HepG2 (cell line): ENCODE data around the gene ZNF714. TPM values are rescaled to one million over a fixed set of nuclear protein-coding genes. Genes with fewer than 3 reads are reported as not detected.

Source experiments
- ARNT ChIP-seq: fragments of 450-650 bp; IDR thresholded peaks from 2 replicates; pipeline ENCODE4 v1.6.1; 2017
- ASH2L ChIP-seq: fragments of 300-600, 200-600 bp; sonication (generic); IDR thresholded peaks from 2 replicates; pipeline ENCODE4 v1.7.0; 2017; ENCODE audit warnings: low read depth, mild to moderate bottlenecking, moderate library complexity, mixed read lengths, low read length; ENCODE audit not compliant: insufficient read length
- FOSL2 ChIP-seq: sonication (generic); formaldehyde crosslinking; IDR thresholded peaks from 2 replicates; pipeline ENCODE4 v1.4.0; 2020; ENCODE audit warnings: missing genetic modification reagents
- GPN1 ChIP-seq: sonication (generic); formaldehyde crosslinking; IDR thresholded peaks from 2 replicates; pipeline ENCODE4 v1.5.1; 2020; ENCODE audit warnings: missing genetic modification reagents, borderline replicate concordance
- HNRNPLL ChIP-seq: fragments of 200-400 bp; formaldehyde crosslinking; IDR thresholded peaks from 2 replicates; pipeline ENCODE4 v1.6.1; 2017; ENCODE audit warnings: mild to moderate bottlenecking, low read depth, low read length; ENCODE audit not compliant: poor library complexity, severe bottlenecking
- KIAA2018 ChIP-seq: sonication (generic); formaldehyde crosslinking; IDR thresholded peaks from 2 replicates; pipeline ENCODE4 v1.5.0; 2020; ENCODE audit warnings: mild to moderate bottlenecking, missing genetic modification reagents, borderline replicate concordance
- KLF9 ChIP-seq: IDR thresholded peaks from 2 replicates; pipeline ENCODE4 v1.6.1; 2016; ENCODE audit warnings: low read depth
- MTERF4 ChIP-seq: sonication (generic); formaldehyde crosslinking; IDR thresholded peaks from 2 replicates; pipeline ENCODE4 v1.8.0; 2023; ENCODE audit warnings: mild to moderate bottlenecking, missing genetic modification reagents
- MYPOP ChIP-seq: sonication (generic); formaldehyde crosslinking; IDR thresholded peaks from 2 replicates; pipeline ENCODE4 v1.8.1; 2023; ENCODE audit warnings: mild to moderate bottlenecking, moderate library complexity, missing genetic modification reagents
- MZF1 ChIP-seq: sonication (generic); formaldehyde crosslinking; IDR thresholded peaks from 2 replicates; pipeline ENCODE4 v1.8.1; 2023; ENCODE audit warnings: mild to moderate bottlenecking, missing genetic modification reagents, borderline replicate concordance
- REL ChIP-seq: sonication (generic); formaldehyde crosslinking; conservative IDR thresholded peaks from 2 replicates; pipeline ENCODE4 v1.8.0; 2022; ENCODE audit warnings: mild to moderate bottlenecking, missing genetic modification reagents, moderate library complexity
- SRSF1 ChIP-seq: fragments of 200-400 bp; formaldehyde crosslinking; optimal IDR thresholded peaks from 2 replicates; pipeline ENCODE3; 2017; ENCODE audit warnings: mild to moderate bottlenecking, low read depth, low read length, moderate library complexity
- TEF ChIP-seq: sonication (generic); formaldehyde crosslinking; IDR thresholded peaks from 2 replicates; pipeline ENCODE4 v1.5.0; 2020; ENCODE audit warnings: missing genetic modification reagents
- ZC3H13 ChIP-seq: sonication (generic); formaldehyde crosslinking; IDR thresholded peaks from 2 replicates; pipeline ENCODE4 v1.8.1; 2023; ENCODE audit warnings: mild to moderate bottlenecking, missing genetic modification reagents, moderate library complexity
- ZKSCAN1 ChIP-seq: fragments of 150-350 bp; IDR thresholded peaks from 2 replicates; pipeline ENCODE4 v1.6.1; 2014; ENCODE audit warnings: low read length
- ZNF451 ChIP-seq: sonication (generic); formaldehyde crosslinking; IDR thresholded peaks from 2 replicates; pipeline ENCODE4 v1.5.0; 2020; ENCODE audit warnings: mild to moderate bottlenecking, missing genetic modification reagents
- ZNF460 ChIP-seq: sonication (generic); formaldehyde crosslinking; IDR thresholded peaks from 2 replicates; pipeline ENCODE4 v1.5.1; 2020; ENCODE audit warnings: missing genetic modification reagents, mild to moderate bottlenecking, borderline replicate concordance
- ZNF737 ChIP-seq: sonication (generic); formaldehyde crosslinking; IDR thresholded peaks from 2 replicates; pipeline ENCODE4 v1.5.0; 2020; ENCODE audit warnings: missing genetic modification reagents, mild to moderate bottlenecking, borderline replicate concordance
- ZNF773 ChIP-seq: sonication (generic); formaldehyde crosslinking; IDR thresholded peaks from 2 replicates; pipeline ENCODE4 v1.4.0; 2020; ENCODE audit warnings: missing genetic modification reagents, borderline replicate concordance
- ZNF777 ChIP-seq: sonication (generic); formaldehyde crosslinking; IDR thresholded peaks from 2 replicates; pipeline ENCODE4 v1.4.0; 2020; ENCODE audit warnings: missing genetic modification reagents
- polyA plus RNA-seq, 8 experiments: library from polyadenylated mRNA; depleted of rRNA in 3 of 8; stranded (reverse) in 7 of 8; unstranded in 1 of 8; fragments of >200 nt; fragmentation: Illumina TruSeq in 4 of 8; extraction: Trizol in 4 of 8; gene quantifications; 2 replicates each; pipeline versions ENCODE4 v1.2.1 to v1.2.3, GENCODE V29; 2011 to 2016; ENCODE audit warnings: low read depth in 4 of 8, missing spikeins in 1 of 8, mixed read lengths in 1 of 8; ENCODE audit not compliant: insufficient read depth in 1 of 8
- total RNA-seq, 5 experiments: library from RNA; depleted of rRNA; stranded (reverse); fragments of >200 nt; fragmentation: Illumina TruSeq; extraction: Trizol; gene quantifications; 2 replicates each; pipeline ENCODE4 v1.2.3, GENCODE V29; 2016; ENCODE audit warnings: low read depth in 1 of 5

ZNF714 gene
- total and polyA plus RNA-seq, 2 of the 13 experiments (the other 11 are each of a cell fraction or from before 2014, with no cell fraction given): 6.7 to 27.8 TPM

- TF ChIP-seq TEF: no peak
- TF ChIP-seq ZNF460 (CRISPR knock-in tag): no peak
- TF ChIP-seq ZNF777 (CRISPR knock-in tag): no peak
- TF ChIP-seq KLF9: no peak
- no peak for TF ChIP-seq ARNT
- no peak for TF ChIP-seq REL (CRISPR knock-in tag)
- TF ChIP-seq HNRNPLL: no peak
- no peak for TF ChIP-seq KIAA2018 (CRISPR knock-in tag)
- TF ChIP-seq MZF1 (CRISPR knock-in tag): no peak
- TF ChIP-seq SRSF1: no peak
- TF ChIP-seq FOSL2: no peak
- no peak; the same call in 1 of the 2 replicates for TF ChIP-seq ZNF451 (CRISPR knock-in tag)
- no peak for TF ChIP-seq ZNF773 (CRISPR knock-in tag)
- no peak for TF ChIP-seq ZC3H13 (CRISPR knock-in tag)
- TF ChIP-seq MTERF4 (CRISPR knock-in tag): no peak
- TF ChIP-seq MYPOP (CRISPR knock-in tag): no peak
- TF ChIP-seq ZKSCAN1: no peak
- TF ChIP-seq ZNF737 (CRISPR knock-in tag): no peak
- no peak; the same call in 1 of the 2 replicates for TF ChIP-seq GPN1 (CRISPR knock-in tag)
- peak; percentile 71 for TF ChIP-seq ASH2L
These were observed 59.9 kb downstream of the ZNF714 start, which contains the start of gene ZNF431 (continued) for GRCh38 chr19:21141787-21142464.
